M059J (cell line): ENCODE data around the gene RAB3A. TPM values are rescaled to one million over a fixed set of nuclear protein-coding genes. Genes with fewer than 3 reads are reported as not detected.

Experiments used
- DNase-seq: peaks from one replicate; pipeline ENCODE4 v3.0.0-alpha.2; 2012; ENCODE audit warnings: low read depth
- total RNA-seq: library from RNA; depleted of rRNA; stranded (reverse); fragments of >200 nt; shearing (Covaris generic); gene quantifications from 2 replicates; pipeline ENCODE4 v1.2.3, GENCODE V29; 2014

The RAB3A gene
- total RNA-seq, 1 experiment from 2014 or later: 3.4 TPM

DNA sequence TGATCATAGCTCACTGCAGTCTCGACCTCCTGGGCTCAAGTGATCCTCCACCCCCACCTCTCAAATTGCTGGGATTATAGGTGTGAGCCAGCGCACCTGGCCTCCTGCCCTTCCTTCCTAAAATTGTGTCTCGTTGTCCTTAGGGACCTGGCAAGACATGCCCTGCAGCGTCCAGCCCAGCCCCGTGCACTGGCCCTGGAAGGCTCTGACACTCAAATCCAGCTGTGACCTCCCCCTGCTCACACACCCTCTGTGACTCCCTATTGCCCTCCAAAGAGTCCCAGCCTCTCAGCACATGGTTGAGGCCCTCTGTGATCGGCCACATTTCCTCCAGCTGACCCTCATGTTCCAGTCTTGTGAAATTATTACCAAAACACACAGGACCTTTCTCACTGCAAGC lies 5.9 kb downstream of the RAB3A start:
- no peak for DNase-seq

- no peak for DNase-seq
These were observed 6.5 kb downstream of the RAB3A start for GRCh38 chr19:18197306-18197705.

DNA sequence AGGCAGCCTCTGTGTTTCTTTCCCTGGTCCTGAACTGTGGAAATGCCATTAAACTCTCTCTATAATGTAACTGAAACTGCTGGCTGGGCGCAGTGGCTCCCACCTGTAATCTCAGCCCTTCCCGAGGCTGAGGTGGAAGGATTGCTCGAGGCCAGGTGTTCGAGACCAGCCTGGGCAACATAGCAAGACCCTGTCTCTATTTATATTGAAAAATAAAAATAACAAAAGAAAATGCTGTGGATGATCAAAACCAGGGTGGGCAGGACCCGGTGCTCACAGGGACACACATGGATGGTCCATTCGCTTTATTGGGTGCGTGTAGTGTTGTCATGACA lies 7.4 kb downstream of the RAB3A start:
- DNase-seq: no peak

GRCh38 chr19:18194554-18195238 lies 9.1 kb downstream of the RAB3A start:
- no peak for DNase-seq

DNA sequence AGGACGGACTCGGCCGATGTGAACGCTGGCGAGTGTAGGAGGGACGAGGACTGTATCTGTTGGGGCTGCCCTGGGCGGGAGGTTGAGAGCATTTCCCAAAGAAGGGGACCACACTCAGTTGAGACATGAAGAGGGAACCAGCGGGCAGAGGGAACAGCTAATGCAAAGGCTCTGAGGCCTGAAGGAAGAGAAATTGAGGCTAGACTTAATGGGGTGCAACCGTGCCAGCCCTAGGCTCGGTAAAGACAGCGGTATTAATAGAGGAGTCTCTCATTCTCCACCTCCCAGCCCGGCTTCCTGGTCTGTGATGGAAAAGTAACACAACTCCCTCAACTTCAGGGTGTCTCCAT lies 9.7 kb downstream of the RAB3A start:
- DNase-seq: no peak

DNA sequence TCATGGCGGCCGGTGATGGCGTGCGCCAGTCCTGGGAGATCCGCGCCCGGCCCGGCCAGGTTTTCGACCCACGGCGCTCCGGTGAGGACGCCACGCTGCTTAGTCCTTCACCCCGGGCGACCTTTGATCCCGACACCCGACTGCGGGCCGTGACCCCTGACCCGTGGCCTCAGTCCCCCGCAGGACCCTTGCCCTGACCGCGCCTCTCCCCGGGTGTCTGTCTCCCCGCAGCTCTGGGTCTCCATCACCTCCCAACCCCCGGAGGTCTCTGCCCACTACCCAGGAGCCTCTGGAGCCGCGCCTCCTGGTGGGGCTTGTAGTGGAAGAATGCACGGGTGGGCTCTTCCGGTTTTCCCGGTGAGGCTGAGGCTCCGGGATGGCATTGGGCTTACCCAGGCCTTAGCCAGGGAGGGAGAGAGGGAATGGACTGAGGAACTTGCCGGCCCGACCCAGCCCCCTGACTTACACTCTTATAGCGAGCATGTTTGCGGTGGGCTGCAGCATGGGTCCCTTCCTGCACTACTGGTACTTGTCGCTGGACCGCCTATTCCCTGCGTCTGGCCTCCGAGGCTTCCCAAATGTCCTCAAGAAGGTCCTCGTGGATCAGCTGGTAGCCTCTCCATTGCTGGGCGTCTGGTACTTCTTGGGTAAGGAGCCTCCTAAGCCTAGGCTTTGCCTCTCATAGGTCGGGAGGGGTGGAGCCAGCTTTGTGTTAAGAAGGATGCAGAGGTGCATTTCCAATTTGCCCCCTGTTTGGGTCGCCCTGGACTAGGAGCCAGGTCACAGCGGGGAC lies 10.3 kb downstream of the RAB3A start:
- no peak for DNase-seq

DNA sequence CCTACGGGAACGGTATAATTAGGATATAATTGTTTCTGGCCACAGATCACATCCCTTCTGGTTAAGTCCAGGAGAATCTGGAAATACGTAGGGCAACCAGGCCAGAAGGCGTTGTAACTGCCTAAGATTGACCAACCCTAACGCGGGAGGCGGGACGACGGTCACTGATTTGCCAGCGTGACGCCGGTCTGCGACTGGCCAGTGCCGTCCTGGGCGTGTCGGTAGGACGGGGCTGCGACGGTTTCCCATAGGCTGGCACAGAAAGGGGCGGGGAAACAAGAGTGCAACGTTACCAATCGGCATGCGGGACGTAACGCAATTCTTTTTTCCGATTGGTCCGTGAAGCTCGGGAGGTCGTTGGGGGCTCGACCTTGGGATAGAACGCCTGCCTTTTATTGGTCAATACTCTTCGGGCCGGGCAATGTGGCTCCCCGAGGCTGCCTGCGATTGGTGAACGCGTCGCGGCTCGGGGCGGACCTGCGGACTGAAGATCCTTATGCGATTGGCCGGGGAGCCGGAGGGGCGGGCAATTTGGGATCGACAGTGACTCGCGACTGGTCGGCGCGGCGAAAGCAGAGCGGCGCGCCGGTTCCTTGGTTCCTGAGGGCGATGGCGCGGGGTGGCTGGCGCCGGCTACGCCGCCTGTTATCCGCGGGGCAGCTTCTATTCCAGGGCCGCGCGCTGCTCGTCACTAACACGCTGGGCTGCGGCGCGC lies 11.0 kb downstream of the RAB3A start, which contains the start of gene MPV17L2:
Gene MPV17L2 (plus strand): TSS at position 546 of the 715 bp plus-strand sequence. CDS start 64 bp downstream, at position 610.
- peak; percentile 100 for DNase-seq

GRCh38 chr19:18191640-18192062 lies 12.2 kb downstream of the RAB3A start:
- DNase-seq: no peak

- no peak for DNase-seq
These were observed 13.6 kb downstream of the RAB3A start for GRCh38 chr19:18190278-18190677.

- no peak for DNase-seq
These were observed 18.3 kb downstream of the RAB3A start for GRCh38 chr19:18185538-18185937.

DNA sequence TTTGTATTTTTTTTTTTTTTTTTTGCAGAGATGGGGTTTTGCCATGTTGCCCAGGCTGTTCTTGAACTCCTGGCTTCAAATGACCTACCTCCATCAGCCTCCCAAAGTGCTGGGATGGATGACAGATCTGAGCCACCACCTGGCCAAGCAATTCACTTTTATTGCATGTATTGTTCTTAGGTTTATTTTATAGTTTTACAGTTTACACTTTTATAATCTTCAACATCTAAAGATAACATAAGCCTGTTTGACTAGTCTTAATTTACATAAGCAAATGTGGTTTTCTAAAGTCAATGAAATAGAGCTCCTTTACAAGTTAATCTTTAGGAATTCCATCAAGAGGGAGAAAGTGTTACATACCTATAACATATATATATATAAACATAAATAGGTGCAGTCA lies 20.3 kb downstream of the RAB3A start:
- no peak for DNase-seq

- DNase-seq: no peak
These were observed 23.9 kb downstream of the RAB3A start for GRCh38 chr19:18179957-18180356.

DNA sequence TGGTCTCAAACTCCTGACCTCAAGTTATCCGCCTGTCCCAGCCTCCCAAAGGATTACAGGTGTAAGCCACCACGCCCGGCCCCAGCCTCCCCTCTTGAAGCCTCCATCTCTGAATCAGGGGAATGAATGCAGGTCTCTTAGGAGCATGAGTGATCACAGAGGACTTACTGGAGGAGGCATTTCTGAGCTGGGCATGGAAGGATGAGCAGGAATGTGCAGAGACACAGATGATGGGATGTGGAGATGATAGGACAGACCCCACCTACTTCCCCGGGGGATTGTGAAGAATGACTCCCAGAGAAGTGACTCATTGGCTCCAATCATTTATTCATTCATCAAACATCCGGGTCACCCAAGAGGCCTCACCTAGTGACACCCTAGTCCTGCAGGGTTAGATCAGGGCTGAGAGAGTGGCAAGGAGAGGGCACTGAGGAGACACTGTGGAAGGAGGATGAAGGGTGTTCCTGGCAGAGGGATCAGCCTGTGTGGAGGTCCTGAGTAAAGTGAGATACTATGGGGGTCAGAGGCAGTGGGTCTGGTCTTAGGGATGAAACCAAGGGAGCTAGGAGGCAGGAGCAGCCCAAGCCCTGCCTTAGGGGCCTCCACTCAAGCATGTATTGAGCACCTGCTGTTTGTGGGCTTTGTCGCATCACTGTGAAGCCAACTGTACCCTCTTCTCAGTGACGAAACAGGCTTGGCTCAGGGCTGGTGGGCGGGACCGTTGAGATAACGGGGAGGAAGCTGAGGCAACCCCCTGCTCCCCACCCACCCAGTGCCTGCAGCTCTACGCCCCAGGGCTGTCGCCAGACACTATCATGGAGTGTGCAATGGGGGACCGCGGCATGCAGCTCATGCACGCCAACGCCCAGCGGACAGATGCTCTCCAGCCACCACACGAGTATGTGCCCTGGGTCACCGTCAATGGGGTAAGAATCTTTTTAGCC lies 27.2 kb downstream of the RAB3A start:
- no peak for DNase-seq

DNA sequence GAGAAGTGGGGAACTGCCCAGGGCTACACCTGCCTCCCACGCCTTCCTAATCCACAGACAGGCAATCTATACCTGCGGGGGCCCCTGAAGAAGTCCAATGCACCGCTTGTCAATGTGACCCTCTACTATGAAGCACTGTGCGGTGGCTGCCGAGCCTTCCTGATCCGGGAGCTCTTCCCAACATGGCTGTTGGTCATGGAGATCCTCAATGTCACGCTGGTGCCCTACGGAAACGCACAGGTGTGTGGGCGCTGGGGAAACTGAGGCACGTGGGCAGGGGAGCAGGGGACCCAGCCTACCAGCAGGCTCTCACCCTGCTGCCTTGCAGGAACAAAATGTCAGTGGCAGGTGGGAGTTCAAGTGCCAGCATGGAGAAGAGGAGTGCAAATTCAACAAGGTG lies 28.9 kb downstream of the RAB3A start:
- DNase-seq: no peak

GRCh38 chr19:18173572-18174288 lies 30.1 kb downstream of the RAB3A start, which contains the start of gene IFI30:
Gene IFI30, plus strand, starts transcription at chr19:18173813. Its CDS starts 29 bp downstream, at chr19:18173842.
- DNase-seq: peak; percentile 69

DNA sequence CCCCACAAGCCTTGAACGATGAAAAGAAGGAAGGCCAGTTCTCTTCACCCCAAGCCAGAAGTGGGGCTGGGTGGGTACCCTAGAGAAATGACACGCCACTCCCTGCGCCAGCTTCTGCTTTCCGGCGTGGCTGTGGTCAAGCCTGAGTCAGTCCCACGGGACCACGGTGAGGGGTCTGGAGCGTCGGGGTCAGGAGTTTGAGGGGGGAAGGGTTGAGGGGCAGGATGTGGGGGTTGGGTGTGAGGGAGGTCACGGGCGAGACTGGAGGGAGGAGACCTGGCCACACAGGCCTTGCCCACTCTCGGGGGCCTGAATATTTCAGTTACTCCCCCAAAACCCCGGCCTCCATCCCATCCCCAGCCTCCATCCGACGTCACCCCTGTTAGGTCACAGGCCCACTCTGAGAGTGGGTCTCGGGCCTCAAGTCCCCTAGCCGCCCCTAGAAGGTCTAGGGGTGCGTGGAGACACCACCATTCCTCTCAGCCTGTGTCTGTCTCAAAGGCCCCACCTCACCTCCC lies 30.7 kb downstream of the RAB3A start:
- DNase-seq: no peak

DNA sequence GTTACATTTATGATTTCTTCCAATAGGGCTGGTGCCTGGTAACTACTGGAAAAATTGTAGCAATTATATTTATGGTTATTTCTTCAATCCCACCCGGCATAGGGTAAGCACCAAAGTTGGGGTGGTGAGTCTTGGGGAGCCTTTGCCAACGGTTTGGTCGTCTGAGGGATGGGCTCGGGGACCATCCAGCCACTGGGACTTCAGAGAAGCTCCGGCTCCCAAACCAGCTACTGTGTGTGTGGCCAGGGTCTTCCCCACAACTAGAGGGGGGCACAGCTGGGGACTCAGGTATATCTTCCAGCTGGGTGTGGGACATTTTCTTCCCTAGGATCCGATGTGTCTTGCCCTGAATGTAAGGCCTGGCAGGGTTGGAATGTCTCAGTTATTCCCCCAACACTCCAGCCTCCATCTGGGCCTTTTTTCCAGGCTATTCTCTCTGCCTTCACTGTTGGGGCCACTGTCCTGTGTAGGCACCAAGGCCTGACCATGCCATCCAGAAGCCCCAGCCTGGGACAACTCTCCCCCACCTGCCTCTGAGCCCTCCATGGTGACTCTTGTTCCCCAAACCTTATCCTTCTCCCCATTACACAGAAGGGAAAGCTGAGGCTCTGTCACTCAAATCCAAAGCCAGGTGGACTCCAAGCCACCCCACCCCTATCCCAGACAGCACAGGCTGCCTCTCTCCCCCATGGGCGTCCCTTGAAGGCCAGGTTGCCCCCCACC lies 31.4 kb downstream of the RAB3A start:
- no peak for DNase-seq

DNA sequence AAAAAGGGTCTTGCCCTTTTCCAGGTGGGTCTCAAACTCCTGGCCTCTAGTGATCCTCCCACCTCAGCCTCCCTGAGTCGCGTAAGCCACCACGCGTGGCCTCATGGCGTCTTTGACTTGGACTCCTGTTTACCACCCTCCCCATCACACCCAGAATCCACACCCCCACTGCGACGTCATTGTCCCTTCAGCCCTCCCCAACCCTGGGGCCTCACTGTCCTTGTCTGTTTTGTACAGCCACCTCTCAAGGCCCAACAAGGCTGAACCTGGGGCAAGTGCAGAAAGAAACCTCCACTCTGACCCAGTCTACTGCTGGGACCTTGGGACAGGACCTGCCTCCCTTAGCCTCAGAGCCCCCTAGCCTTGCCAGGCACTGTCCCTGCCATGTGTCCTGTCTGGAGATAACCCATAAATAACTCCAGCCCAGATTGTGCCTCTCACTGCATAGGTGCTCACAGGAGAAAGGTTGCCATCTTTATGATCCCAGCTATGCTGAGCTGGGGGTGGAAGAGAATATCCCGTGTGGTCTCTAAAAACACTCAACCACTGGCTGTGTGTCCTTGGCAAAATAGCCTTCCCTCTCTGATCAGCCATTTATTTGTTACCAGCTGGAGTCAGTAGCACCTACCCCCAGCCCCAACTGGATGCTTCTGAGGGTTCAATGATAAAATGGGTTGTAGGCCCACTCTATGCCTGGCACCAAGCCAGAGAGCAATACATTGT lies 32.1 kb downstream of the RAB3A start:
- no peak for DNase-seq

GRCh38 chr19:18170714-18171255 lies 33.1 kb downstream of the RAB3A start:
- no peak for DNase-seq
